GM10266 (cell line): ENCODE data around the gene ACSL4.
"Not testable (repeated sequence)": the region's sequence is repeated elsewhere in the genome, so short reads cannot be mapped to it uniquely, and the experiment has no call there.

ENCODE experiments used
- DNase-seq: peaks from one replicate; pipeline ENCODE4 v3.0.0; 2012; ENCODE audit errors: extremely low spot score
- CTCF ChIP-seq: IDR thresholded peaks from 2 replicates; pipeline ENCODE4 v1.5.1; 2012; ENCODE audit warnings: mild to moderate bottlenecking, low read depth; ENCODE audit not compliant: control insufficient read depth, insufficient read depth; ENCODE audit errors: missing control alignments

The ACSL4 gene

DNA sequence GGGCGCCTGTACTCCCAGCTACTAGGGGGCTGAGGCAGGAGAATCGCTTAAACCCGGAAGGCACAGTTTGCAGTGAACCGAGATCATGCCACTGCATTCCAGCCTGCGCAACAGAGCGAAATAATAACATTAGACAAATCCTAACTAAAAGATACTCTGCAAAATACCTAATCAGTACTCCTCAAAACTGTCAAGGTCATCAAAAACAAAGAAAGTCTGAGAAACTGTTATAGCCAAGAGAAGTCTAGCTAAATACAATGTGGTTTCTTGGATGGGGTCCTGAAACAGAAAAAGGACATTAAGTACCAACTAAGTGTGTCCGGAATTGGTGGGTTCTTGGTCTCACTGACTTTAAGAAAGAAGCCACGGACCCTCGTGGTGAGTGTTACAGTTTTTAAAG lies 14.6 kb upstream of the ACSL4 start:
- DNase-seq, result no peak
- no peak for TF ChIP-seq CTCF

- DNase-seq, result no peak
- no peak for TF ChIP-seq CTCF
Measured at GRCh38 chrX:109742722-109743121, 9.7 kb upstream of the ACSL4 start.

DNA sequence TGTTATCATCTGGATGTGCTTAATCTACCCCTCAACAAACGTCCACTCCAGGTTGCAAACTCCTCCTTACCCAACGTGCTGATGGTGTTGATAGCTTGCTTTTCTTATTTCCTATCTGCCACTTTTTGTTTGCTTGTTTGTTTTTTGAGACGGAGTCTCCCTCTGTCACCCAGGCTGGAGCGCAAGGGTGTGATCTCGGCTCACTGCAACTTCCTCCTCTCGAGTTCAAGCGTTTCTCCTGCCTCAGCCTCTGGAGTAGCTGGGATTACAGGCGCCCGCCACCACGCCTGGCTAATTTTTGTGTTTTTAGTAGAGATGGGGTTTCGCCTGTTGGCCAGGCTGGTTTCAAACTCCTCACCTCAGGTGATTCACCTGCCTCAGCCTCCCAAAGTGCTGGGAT lies 7.8 kb upstream of the ACSL4 start:
- not testable (repeated sequence) for DNase-seq

- TF ChIP-seq CTCF, result no peak
- DNase-seq, result no peak
Measured at GRCh38 chrX:109740433-109740809, 7.4 kb upstream of the ACSL4 start.

GRCh38 chrX:109739625-109740432 lies 6.8 kb upstream of the ACSL4 start:
- DNase-seq, result no peak
- no peak for TF ChIP-seq CTCF

- DNase-seq, result no peak
- TF ChIP-seq CTCF, result no peak
Measured at GRCh38 chrX:109735202-109735744, 2.2 kb upstream of the ACSL4 start.

DNA sequence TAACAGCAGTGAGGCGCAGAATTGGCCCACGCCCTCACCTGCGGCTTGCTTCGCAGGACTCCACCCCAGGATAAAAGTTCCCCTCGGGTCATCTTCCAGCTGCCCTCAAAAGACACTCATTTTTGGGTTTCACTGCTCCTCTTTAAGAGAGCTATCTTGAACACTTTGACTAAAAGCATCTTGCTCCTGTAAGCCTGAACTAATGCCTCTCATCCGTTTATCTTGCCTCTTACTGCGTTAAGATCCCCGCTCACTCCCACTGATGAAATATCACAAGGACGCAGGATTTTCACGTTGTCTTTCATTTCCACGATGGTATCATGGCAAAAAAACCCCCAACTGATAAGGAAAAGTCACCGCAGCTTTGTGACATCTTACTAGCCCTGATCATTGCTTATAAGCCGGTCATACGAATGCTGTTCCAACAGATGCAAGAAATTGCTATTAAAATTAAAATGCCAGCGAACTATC lies 591 bp upstream of the ACSL4 start:
- no peak for DNase-seq
- no peak for TF ChIP-seq CTCF
